Mesenchymal stem cell (in vitro differentiated cells and primary cell): ENCODE data around the gene CFAP99.

Experiments used
- DNase-seq: peaks from one replicate; pipeline ENCODE4 v3.0.0-alpha.2; 2013
- H2AFZ ChIP-seq: one replicate; pipeline ENCODE4 v1.6.1; 2013; ENCODE audit warnings: low read depth, mild to moderate bottlenecking, control low read depth, inconsistent platforms, low read length, moderate library complexity
- H2AK5ac ChIP-seq: 2 replicates; pipeline ENCODE4 v1.6.1; 2013; ENCODE audit warnings: low read length, moderate library complexity, mild to moderate bottlenecking, inconsistent platforms; ENCODE audit not compliant: severe bottlenecking
- H2BK120ac ChIP-seq: one replicate; pipeline ENCODE4 v1.6.1; 2013; ENCODE audit warnings: low read depth, mild to moderate bottlenecking, inconsistent platforms, low read length, moderate library complexity
- H2BK12ac ChIP-seq, 2 experiments: one replicate each; pipeline ENCODE4 v1.6.1; 2013; ENCODE audit warnings: inconsistent platforms in 2 of 2, low read length in 2 of 2, mild to moderate bottlenecking in 2 of 2, moderate library complexity in 2 of 2, control low read depth in 1 of 2
- H2BK15ac ChIP-seq: one replicate; pipeline ENCODE4 v1.6.1; 2013; ENCODE audit warnings: mild to moderate bottlenecking, low read depth, inconsistent platforms; ENCODE audit not compliant: poor library complexity, severe bottlenecking
- H2BK5ac ChIP-seq: 2 replicates; pipeline ENCODE4 v1.6.1; 2013; ENCODE audit warnings: low read depth, mild to moderate bottlenecking, low read length, control low read depth, inconsistent platforms; ENCODE audit not compliant: poor library complexity, severe bottlenecking
- H3K14ac ChIP-seq, 2 experiments: one replicate each; pipeline ENCODE4 v1.6.1; 2013; ENCODE audit warnings: inconsistent platforms in 2 of 2, low read length in 2 of 2, control low read depth in 1 of 2, mild to moderate bottlenecking in 1 of 2, moderate library complexity in 1 of 2
- H3K18ac ChIP-seq, 2 experiments: one replicate each; pipeline ENCODE4 v1.6.1; 2013; ENCODE audit warnings: inconsistent platforms in 2 of 2, low read length in 2 of 2, control low read depth in 1 of 2, low read depth in 1 of 2, mild to moderate bottlenecking in 1 of 2
- H3K23ac ChIP-seq, 2 experiments: one replicate each; pipeline ENCODE4 v1.6.1; 2013; ENCODE audit warnings: inconsistent platforms in 2 of 2, low read length in 2 of 2, mild to moderate bottlenecking in 2 of 2, moderate library complexity in 2 of 2, control low read depth in 1 of 2
- H3K27ac ChIP-seq: 2 replicates; pipeline ENCODE4 v1.5.1; 2013; ENCODE audit warnings: mild to moderate bottlenecking, moderate library complexity, low read length, control low read depth, inconsistent platforms; ENCODE audit not compliant: poor library complexity, severe bottlenecking
- H3K27me3 ChIP-seq, 2 experiments: 2 replicates each; pipeline versions ENCODE4 v1.6.1 to v1.7.0; 2013; ENCODE audit warnings: low read length in 2 of 2, mild to moderate bottlenecking in 2 of 2, moderate library complexity in 2 of 2, control low read depth in 1 of 2, inconsistent platforms in 1 of 2; ENCODE audit not compliant: control insufficient read depth in 1 of 2, insufficient read depth in 1 of 2
- H3K36me3 ChIP-seq, 2 experiments: 2 replicates each; pipeline versions ENCODE4 v1.6.1 to v1.7.0; 2013; ENCODE audit warnings: low read length in 2 of 2, control low read depth in 1 of 2, inconsistent platforms in 1 of 2, low read depth in 1 of 2, mild to moderate bottlenecking in 1 of 2; ENCODE audit not compliant: insufficient read depth in 2 of 2, control insufficient read depth in 1 of 2
- H3K4ac ChIP-seq, 2 experiments: one replicate each; pipeline ENCODE4 v1.6.1; 2013; ENCODE audit warnings: inconsistent platforms in 2 of 2, low read length in 2 of 2, mild to moderate bottlenecking in 2 of 2, moderate library complexity in 2 of 2, control low read depth in 1 of 2, low read depth in 1 of 2
- H3K4me1 ChIP-seq: 2 replicates; pipeline ENCODE4 v1.6.1; 2013; ENCODE audit warnings: low read depth, low read length, control low read depth; ENCODE audit not compliant: control insufficient read depth, insufficient read depth
- H3K4me2 ChIP-seq: 2 replicates; pipeline ENCODE4 v1.6.1; 2013; ENCODE audit warnings: low read length, mild to moderate bottlenecking, inconsistent platforms; ENCODE audit not compliant: poor library complexity, severe bottlenecking
- H3K4me3 ChIP-seq, 2 experiments: 2 replicates each; pipeline versions ENCODE4 v1.5.1 to v1.7.0; 2013; ENCODE audit warnings: low read length in 2 of 2, mild to moderate bottlenecking in 2 of 2, control low read depth in 1 of 2, low read depth in 1 of 2; ENCODE audit not compliant: insufficient read depth in 1 of 2
- H3K79me1 ChIP-seq: replicated peaks from 2 replicates; pipeline ENCODE4 v1.6.1; 2013; ENCODE audit warnings: mild to moderate bottlenecking, control low read depth, low read length, inconsistent platforms; ENCODE audit not compliant: poor library complexity, severe bottlenecking
- H3K9ac ChIP-seq: 2 replicates; pipeline ENCODE4 v1.7.0; 2013; ENCODE audit warnings: mild to moderate bottlenecking, low read length, moderate library complexity
- H3K9me3 ChIP-seq: 2 replicates; pipeline ENCODE4 v1.7.0; 2013; ENCODE audit warnings: mild to moderate bottlenecking, low read length; ENCODE audit not compliant: control insufficient read depth
- H4K8ac ChIP-seq: one replicate; pipeline ENCODE4 v1.6.1; 2013; ENCODE audit warnings: inconsistent platforms, mild to moderate bottlenecking, low read length, moderate library complexity
- H4K91ac ChIP-seq: one replicate; pipeline ENCODE4 v1.6.1; 2013; ENCODE audit warnings: mild to moderate bottlenecking, low read length, inconsistent platforms
- WGBS: methylation state at CpG from one replicate; pipeline ENCODE4 v1.1.7; 2013; ENCODE audit warnings: mixed read lengths; 5-methylcytosine and 5-hydroxymethylcytosine counted together

The CFAP99 gene

GRCh38 chr4:2451036-2451520, 32.3 kb downstream of the CFAP99 start:
- Histone ChIP-seq H4K8ac (no peak overlapping the region), H3K27me3 (peaks cover 23 to 39% of the 10 kb centered on the region in 2 experiments), H2BK120ac (no peak overlapping the region), H3K14ac (no peak overlapping the region), H3K9ac (no peak overlapping the region), H3K79me1 (no peaks in the 10 kb centered on the region), H3K23ac (no peak overlapping the region), H2BK15ac (no peak overlapping the region), H3K4me2 (no peak overlapping the region), H3K36me3 (no peaks in the 10 kb centered on the region), H3K4me3 (no peak overlapping the region), H3K18ac (no peak overlapping the region), H2BK12ac (no peak overlapping the region), H3K4me1 (no peaks in the 10 kb centered on the region), H2AK5ac (no peak overlapping the region), H2AFZ (no peak overlapping the region), H3K27ac (no peak overlapping the region), H3K9me3 (no peaks in the 10 kb centered on the region), H3K4ac (no peak overlapping the region), H4K91ac (no peak overlapping the region), H2BK5ac (no peak overlapping the region)
- 80% methylated on average over 5 of the region's 10 CpGs for WGBS
- no peak for DNase-seq

GRCh38 chr4:2451821-2452785, 33.3 kb downstream of the CFAP99 start:
- WGBS = 80% methylated on average over 23 of the region's 25 CpGs
- Histone ChIP-seq H2BK120ac (no peak overlapping the region), H3K18ac (no peak overlapping the region), H2BK12ac (no peak overlapping the region), H2BK5ac (no peak overlapping the region), H3K4ac (no peak overlapping the region), H3K27me3 (peaks cover 23 to 33% of the 10 kb centered on the region in 2 experiments), H4K8ac (no peak overlapping the region), H2AK5ac (no peak overlapping the region), H3K4me3 (no peak overlapping the region), H3K79me1 (no peaks in the 10 kb centered on the region), H3K23ac (no peak overlapping the region), H3K9me3 (no peaks in the 10 kb centered on the region), H3K14ac (no peak overlapping the region), H3K36me3 (no peaks in the 10 kb centered on the region), H2BK15ac (no peak overlapping the region), H3K27ac (no peak overlapping the region), H2AFZ (no peak overlapping the region), H4K91ac (no peak overlapping the region), H3K4me2 (no peak overlapping the region), H3K9ac (no peak overlapping the region), H3K4me1 (no peaks in the 10 kb centered on the region)
- DNase-seq = no peak

DNA sequence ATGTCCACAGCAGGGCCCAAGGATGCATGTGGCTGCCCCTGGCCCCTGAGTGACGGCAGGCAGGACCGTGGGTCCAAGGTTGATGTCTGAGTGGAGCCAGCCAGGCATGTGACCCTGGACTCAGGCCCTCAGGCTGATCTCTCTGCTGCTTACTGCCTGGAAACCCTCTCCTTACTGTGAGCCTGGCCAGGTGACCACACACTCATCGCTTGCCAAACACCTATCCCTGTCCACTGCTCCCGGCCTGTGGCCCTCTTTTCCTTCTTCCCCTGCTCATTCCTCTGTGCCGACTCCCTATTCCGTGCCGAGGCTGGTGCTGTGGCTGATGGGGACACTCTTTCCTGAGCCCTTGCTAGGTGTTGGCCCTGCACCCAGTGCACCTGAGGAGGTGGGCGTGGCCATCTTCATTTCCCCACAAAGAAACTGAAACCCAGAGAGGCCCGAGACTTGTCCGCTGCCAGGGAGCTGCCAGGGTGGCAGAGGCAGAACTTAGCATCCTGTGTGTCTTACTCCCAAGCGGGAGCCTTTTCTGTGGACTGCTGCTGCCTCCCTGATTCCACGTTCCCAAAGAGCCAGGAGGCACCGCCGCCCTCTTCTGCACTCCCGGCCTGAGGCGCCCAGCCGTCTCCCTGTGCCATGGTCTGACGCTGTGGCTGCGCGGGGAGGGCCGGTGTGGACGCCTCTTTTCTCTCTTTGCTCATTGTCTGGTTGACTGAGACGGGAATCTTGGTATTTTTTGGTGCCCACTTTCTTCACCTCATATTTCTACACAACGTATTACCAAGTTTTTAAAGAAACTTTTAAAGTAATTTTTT, 38.9 kb downstream of the CFAP99 start:
- no peak for DNase-seq
- Histone ChIP-seq H4K8ac (peak overlapping the region; percentile 9), H3K9ac (no peak overlapping the region), H3K9me3 (no peaks in the 10 kb centered on the region), H4K91ac (no peak overlapping the region), H3K4me1 (peaks cover 6% of the 10 kb centered on the region), H3K27ac (no peak overlapping the region), H2BK12ac (no peak overlapping the region), H2BK120ac (no peak overlapping the region), H2AFZ (no peak overlapping the region), H3K14ac (no peak overlapping the region), H3K4me3 (no peak overlapping the region), H3K4me2 (no peak overlapping the region), H2AK5ac (no peak overlapping the region), H3K36me3 (no peaks in the 10 kb centered on the region), H3K23ac (no peak overlapping the region), H2BK5ac (no peak overlapping the region), H3K79me1 (no peaks in the 10 kb centered on the region), H3K18ac (no peak overlapping the region), H2BK15ac (no peak overlapping the region), H3K27me3 (peaks cover 7 to 21% of the 10 kb centered on the region in 2 experiments), H3K4ac (no peak overlapping the region)
- 85% methylated on average over 22 of the region's 24 CpGs for WGBS
